DND-41 (cell line): ENCODE data around the gene ADAMTS8.

Experiments
- CTCF ChIP-seq: IDR thresholded peaks from 2 replicates; pipeline ENCODE4 v1.5.1; 2012; ENCODE audit warnings: borderline replicate concordance, low read length, moderate library complexity, mild to moderate bottlenecking; ENCODE audit not compliant: poor library complexity, severe bottlenecking; ENCODE audit errors: extremely low read depth
- EZH2 ChIP-seq: IDR thresholded peaks from 3 replicates; pipeline ENCODE4 v1.6.1; 2012; ENCODE audit warnings: borderline replicate concordance, low read depth, mild to moderate bottlenecking, moderate library complexity, low read length, inconsistent platforms; ENCODE audit not compliant: severe bottlenecking

- TF ChIP-seq CTCF = no peak
- no peak for TF ChIP-seq EZH2
These were observed 11.9 kb downstream of the ADAMTS8 start for GRCh38 chr11:130416530-130416882.
